ENCODE data around the gene GNPTAB.
"Not testable (repeated sequence)": the region's sequence is repeated elsewhere in the genome, so short reads cannot be mapped to it uniquely, and the experiment has no call there.

The GNPTAB gene

DNA sequence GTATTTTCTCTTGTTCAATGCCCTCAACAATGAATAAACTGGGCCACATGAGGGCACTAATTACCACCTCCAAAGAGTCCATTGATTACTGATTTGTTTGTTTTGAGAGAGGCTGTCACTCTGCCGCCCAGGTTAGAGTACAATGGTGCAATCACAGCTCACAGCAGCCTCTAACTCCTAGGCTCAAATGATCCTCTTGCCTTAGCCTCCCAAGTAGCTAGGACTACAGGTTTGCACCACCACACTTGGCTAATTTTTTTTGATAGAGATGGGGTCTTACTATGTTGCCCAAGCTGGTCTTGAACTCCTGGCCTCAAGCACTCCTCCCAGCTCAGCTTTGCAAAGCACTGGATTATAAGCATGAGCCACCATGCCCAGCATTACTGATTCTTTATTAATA lies 63.2 kb downstream of the GNPTAB start:
- no peak for FAIRE-seq

DNA sequence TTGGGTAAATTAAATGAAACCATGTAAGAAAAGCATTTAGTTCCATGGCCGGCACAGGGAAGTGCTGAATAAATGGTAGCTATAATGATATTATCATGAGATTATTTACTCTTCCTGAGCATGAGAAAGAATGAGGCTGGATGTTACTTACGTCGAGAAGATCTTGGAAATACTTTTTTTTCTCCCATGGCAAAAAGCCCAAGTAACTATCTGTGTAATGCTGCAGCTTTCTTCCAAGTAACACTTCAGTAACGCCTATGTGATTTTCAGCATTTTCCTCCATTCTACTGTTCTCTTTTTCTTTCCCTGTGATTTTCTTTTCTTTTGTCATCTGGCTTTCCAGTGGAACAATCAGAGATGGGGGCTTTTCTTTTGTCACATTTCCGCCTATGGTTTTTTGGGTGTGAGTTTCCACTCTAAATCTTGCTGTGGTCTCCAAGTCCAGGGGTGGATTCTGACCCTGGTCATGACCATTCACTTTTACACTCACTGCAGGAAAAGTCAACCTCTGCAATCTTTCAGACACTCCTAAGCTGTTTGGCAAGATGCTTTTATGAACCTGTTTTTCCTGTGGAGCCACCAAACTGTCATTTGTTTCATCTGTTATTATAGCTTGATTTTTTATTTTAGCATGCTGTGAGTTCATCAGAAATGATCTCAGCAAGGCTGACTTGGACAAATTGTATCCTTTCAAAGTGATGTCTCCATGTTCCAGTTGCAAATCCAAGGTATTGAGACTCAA lies 66.5 kb downstream of the GNPTAB start:
- FAIRE-seq, result no peak

DNA sequence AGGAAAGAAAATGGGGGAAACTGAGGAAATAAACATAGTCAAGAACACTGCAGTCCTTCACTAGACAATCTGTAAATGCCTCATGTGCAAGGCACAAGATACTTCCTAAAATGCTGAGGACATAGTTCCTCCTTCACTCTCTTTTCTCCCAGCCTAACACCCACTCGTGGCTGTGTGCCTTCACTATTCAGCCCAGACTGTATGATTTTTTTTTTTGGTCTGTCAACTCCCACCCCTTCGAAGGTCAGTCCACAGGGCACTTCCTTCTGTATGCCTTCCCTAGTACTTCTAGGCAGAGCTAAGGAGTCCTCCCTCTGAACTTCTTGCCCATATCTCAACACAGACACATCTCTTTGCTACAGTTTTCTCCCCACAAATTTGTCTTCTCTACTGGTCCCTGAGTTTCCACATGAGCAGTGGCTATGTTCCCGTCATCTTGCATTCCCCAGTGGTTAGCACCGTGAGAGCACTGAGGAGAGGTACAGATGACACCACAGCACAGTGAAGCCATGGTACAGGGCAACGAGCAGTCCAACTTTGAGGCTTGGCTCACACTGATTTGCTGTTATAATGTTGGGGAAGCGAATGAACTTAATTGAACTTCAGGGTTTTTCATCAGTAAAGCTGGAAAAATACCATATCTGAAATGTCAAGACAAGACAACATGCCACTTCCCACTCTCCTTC lies 67.4 kb downstream of the GNPTAB start:
- FAIRE-seq, result no peak

DNA sequence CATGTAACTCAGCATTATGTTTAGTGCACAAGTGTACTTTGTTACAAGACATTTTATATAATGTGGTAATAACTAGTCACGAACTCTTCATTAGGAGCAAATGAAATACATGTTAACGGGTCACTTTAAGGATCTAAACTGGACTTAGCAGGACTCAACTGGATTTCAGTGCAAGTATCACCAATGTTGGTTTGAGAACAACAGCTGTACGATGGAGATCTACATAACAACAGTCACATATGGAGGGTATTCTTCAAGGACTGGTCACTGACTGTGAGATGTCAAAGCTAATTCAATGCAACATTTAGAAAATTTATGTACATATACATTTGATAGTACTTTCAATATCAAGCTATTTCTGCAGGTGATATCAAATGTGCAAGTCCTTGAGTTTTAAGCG lies 69.0 kb downstream of the GNPTAB start:
- no peak for FAIRE-seq

DNA sequence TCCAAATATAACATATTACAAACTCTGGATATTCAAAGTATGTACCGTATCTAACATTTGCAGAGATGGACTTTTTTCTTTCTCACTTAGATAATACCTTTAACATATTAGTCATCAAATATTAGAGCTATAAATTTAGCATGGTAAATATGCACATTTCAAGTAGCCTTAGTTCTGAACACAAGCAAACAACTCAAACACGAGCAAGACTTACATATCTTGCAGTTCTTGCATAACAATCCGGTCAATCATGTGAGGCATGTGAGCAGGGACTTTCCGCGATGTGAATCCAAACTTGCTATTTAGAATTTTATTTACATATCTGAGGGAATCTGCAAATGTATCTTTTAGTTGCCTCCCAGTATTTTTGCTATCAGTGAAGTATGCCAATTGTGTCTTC lies 69.4 kb downstream of the GNPTAB start:
- no peak for FAIRE-seq

DNA sequence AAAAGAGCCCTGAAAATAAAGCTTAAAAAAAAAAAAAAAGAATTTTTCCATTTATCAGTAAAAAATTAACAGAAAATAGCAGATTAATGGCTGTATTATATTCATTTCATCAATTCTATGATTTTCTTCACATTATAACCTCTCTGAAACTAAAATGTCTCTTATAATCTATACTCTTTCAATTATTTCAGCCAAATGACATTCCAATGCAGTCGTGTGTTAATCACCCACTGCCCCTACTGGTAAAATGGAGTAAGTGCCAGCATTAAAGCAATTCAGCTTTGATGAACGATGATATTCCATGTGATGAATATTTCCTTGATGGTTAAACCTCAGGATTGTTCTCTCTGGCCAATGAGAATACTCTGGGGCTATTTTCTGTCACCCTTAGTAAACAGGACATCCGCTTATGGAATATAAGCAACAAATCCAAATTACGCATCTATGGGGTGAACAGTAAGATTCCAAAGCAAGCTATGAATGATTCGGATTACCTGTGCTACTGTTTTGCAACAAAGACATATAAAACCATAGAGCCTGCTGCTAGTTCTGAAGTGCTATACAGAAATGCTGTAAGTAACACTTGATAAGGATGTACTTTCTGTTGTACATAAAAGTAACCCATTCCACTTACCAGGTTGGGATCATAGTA lies 71.2 kb downstream of the GNPTAB start:
- no peak for FAIRE-seq

DNA sequence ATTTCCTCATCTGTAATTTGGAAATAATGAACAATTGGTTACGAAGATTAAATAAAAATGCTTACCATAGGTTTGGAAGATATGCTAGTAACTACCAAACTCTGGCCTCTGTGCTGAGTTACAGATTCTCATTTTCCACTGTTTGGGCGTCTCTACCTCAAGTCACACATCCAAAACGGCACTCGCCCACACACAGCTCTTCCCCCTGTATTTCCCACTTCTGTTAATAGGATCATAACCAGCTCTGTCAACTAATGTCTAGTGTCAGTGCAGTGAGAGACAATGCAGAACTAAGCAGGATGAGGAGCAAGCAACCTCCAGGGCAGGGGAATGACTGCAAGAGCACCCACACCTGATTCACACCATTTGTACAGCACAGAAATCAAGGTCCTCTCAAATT lies 80.6 kb downstream of the GNPTAB start:
- FAIRE-seq, result no peak

DNA sequence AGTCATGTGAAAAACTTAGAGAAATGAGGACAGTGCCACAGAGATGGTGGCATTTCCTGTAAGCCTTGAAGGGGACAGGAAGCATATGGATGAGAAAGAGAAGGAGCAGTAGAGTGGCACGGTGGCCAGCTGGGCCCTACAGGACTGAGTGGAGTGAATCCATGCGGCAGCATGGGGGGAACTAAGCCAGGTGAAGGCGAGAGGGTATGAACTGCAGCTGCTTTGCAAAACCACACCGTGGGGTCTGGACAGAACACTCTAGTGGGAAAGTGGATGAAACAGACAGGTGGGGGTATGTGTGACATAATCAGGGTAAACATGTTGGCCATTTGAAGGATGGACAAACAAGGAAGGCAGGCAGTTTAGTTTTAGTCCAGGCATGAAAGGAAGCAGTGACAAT lies 81.1 kb downstream of the GNPTAB start:
- no peak for FAIRE-seq

DNA sequence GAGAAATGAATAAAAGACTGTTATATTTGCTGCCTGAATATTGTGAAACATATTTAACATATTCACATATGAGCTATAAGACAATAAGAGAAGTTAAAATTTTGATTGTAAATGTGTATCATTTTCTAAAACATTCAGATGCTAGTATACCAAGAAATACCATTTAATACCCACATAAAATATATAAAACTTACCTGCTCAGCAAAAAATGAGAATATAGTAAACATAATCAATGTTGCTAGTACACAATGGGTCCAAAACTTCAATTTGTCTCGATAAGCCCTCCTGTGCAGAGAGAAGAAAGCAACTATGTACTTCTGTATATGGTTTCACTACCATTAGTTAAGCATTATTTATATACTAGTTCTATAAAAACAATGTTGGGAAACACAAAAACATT lies 81.9 kb downstream of the GNPTAB start:
- no peak for FAIRE-seq

DNA sequence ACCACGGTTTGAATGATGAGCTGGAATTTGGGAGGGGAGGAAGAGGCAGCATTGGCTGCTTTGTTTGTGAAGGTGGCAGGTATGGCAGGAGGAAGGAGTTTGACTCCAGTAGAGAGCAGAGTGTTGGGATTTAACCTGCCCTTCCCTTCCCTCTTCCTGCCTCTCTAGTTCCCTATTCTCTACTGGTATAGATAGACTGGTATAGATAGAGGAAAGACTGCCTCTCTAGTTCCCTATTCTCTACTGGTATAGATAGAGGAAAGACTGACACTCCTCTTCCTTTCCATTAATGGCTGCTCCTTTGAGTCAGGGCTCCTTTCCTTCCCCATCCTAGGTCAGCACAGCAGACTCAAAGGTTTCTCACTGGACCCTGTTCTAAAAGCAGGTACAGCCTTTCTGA lies 83.1 kb downstream of the GNPTAB start:
- no peak for FAIRE-seq

DNA sequence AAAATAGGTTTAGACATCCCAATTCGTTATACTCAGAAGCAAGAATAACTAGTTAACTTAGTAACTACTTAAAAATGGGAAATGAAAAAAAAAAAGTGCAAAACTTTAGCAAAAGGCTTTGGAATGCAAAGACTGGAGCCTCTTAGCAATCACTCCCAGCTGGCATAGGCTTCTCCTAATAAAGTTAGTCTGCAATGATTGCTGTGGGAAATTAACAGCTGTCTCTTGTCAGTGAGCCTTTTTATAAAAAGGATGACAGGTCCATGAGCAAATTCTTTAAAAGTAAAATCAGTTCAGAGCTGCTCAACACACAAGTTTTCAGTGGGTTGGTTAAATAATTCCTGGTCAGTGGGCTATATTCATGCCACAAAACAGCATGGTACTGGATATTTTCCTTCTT lies 84.1 kb downstream of the GNPTAB start:
- FAIRE-seq, result no peak

DNA sequence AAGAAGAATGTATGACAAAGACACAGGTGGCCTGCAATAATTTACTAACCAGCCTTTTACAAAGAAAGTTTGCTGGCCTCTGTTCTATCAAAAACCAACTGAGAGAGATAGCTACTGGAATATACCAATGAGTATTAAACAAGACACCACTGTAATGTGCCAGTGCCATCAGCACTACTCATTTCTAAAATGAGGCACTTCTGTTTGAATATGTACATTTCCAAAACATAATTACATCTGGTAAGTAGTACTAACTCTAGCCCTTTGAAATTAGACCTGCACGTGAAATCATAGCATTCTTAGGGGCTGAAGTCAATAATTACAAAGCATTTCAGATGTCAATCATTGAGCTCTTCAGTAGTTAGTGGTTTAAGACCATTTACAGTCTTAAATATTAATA lies 84.6 kb downstream of the GNPTAB start:
- no peak for FAIRE-seq

DNA sequence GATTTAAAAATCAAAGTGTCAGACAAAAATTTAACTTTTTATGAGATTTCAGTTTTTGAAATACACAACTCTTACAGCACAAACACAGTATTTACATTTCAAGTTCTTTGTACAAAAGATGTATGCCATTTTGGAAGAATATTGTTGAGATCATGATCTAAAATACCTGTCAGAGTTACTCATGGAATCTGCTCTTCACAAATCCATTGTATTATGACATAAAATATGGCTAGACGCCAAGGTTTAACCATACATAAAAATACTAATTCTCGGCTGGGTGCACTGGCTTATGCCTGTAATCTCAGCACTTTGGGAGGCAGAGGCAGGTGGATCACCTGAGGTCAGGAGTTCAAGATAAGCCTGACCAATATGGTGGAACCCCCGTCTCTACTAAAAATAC lies 85.3 kb downstream of the GNPTAB start:
- FAIRE-seq, result no peak

DNA sequence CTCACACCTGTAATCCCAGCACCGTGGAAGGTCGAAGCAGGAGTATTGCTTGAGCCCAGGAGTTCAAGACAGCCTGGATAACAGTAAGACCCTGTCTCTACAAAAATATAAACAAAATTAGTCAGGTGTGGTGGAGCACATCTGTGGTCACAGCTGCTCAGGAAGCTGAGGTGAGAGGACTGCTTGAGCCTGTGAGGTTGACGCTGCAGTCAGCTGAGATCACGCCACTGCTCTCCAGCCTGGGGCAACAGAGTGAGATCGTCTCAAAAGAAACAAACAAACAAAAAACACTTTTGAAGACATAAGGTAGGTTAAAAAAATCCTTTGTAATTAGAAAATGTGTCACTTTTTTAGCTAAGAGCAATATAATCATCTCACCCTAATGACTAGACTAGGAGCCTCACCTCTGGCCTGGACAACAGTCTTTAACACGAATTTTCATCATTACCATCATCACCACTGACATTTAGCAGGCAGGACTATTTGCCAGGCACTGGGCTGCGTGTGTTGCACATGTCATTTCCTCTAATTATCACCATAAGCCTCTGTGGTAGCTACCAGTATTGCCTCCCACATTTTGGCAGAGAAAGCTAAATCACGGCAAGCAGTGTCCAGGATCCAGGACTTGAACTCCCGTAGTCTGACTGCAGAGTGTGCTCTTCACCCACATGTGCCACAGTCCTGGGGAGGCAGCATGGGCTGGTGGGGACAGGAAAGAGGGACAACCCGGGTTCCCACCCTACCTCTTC lies 86.9 kb downstream of the GNPTAB start:
- no peak for FAIRE-seq

DNA sequence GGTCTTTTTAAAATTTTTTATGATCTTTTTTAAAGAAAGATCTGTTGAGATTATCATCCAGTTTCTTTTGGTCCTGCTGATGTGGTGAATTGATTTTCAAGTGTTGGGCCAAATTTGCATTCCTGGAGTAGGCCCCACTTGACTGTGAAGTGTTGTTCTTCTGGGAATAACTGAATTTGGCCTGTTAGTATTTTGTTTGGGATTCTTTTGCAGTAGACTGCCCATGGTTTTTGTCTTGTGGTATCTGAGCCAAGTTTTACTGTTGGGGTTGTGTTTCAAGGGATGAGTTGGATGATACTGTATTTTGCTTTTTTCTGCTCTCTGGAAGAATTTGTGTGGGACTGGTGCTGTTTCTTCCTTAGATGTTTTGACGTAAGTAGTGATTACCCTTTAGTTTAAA lies 87.5 kb downstream of the GNPTAB start:
- no peak for FAIRE-seq

DNA sequence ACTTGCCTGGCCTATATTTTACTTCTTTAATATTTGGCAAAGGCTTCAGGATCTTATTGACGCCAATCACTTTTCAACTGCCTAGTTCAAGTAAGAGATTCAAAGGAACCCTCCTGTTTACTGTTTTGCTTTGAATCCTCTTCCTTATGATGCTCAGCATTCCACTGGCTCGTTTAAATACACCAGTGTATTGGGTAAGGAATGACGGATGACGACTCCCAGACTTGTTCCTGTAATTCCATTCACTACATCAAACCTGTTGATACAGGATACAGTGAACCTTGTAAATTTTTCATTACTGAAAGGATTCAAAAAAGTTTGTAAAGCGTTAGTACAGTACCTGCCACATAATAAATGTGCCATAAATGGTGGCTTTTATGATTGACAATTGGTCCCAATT lies 89.8 kb downstream of the GNPTAB start:
- no peak for FAIRE-seq

DNA sequence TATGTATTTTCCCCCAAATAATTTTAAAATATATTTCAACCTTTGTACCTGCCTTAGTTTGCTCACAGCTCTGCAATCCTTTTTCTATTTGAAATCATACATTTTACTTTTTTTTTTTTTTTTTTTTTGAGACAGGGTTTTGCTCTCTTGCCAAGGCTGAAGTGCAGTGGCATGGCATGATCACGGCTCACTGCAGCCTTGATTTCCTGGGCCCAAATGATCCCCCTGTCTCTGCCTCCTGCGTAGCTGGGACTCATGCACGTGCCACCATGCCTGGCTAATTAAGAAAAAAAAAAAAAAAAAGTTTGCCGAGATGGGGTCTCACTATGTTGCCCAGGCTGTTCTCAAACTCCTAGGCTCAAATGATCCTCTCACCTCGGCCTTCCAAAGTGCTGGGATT lies 90.2 kb downstream of the GNPTAB start:
- no peak for FAIRE-seq

DNA sequence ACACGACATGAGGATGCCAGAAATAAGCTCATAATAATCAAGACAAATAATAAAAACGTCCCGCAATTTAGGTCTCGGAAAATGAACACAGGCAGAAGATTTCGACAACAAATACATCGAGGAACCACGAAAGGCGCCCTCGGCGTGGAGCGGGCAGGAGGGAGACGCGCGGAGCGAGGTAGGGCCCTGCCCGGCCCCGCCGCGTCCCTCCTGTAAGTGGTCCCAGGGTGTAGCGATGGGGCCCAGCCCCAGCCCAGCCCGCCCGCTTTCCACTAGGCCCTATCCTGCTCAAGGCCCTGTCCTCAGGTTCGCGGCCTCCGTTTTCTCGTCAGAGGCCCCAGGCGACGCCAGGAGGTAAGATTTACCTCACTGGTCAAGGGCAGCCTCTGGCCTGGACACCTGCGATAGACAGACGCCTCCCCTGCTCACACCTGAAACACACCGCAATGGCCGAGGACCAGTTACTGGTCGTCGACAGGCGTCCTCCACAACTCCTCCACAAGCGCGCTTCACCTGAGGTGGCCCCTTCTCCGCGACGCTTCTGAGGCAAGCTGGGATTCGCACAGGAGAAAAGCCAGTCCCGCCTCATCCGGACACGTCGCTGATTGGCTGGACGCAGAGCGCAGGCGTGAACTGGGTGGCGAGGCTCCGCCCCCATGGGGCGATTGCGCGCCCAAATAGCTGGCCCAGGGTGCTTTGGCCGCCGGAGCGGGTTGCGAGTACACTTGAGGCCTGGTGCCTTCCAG lies 91.7 kb downstream of the GNPTAB start, which contains the start of gene SYCP3:
SYCP3 (minus strand) TSS at position 543 of the 746 bp plus-strand sequence. CDS start 1,527 bp downstream, outside the sequence.
- no peak for FAIRE-seq

DNA sequence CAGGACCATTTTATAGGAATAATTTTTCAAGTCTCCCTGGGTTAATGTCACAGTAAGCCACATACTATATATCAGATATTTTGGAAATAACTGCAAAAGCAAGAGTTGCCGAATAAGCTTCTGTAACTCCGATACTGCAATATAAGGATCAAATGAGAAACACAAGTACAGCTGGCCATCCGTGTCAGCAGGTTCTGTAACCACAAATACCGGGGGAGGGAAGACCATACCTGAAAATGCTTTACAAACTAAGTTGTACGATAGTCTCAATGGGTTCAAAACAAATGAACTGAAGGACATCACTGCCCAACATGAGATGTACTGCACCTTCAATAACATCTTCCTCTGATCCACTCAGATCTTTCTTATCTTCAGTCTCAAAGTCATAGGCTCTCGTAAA lies 93.3 kb downstream of the GNPTAB start:
- FAIRE-seq, result no peak

DNA sequence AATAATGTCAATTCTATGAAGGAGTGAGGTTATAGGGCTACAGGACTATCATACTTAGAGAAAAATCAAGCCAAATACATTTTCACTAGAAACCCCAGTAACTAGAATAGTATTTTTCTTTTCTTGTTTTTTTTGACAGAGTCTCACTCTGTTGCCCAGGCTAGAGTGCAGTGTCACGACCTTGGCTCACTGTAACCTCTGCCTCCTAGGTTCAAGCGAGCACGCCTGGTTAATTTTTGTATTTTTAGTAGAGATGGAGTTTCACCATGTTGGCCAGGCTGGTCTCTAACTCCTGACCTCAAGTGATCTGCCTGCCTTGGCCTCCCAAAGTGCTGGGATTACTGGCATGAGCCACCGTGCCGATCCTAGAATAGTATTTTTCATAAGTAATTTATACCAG lies 96.3 kb downstream of the GNPTAB start:
- not testable (repeated sequence) for FAIRE-seq

DNA sequence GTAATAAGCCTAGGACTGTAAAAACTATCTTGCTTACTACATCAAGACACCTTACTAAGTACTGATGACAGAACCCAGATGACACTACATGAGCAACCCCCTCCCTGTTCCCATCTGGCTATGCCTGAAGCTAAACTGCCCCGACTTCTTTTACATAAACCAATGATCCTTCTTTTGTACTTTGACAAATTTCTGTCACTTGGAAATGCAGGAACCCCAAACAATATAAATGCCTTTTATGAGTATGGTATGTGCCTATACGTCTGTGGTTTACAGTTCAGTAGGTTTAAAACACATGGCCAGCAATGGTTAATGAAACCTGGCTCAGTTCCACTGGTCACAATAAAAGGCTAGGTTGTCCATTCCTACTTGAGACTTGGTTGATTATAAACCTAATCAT lies 97.6 kb downstream of the GNPTAB start:
- no peak for FAIRE-seq

DNA sequence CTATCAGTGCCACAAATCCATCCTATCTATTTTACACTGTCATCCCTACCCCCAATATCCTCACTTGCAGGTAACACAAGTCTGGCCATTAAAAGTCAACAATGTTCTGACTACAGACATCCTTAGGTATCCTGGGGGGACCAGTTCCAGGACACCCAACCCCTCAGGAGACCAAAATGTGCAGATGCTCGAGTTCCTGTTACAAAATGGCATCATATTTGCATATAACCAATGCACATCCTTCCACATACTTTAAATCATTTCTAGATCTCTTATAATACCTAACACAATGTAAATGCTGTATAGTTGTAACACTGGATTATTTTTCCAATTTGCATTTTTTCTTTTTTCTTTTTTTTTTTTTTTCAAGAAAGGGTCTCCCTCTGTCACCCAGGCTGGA lies 98.4 kb downstream of the GNPTAB start:
- FAIRE-seq, result no peak

DNA sequence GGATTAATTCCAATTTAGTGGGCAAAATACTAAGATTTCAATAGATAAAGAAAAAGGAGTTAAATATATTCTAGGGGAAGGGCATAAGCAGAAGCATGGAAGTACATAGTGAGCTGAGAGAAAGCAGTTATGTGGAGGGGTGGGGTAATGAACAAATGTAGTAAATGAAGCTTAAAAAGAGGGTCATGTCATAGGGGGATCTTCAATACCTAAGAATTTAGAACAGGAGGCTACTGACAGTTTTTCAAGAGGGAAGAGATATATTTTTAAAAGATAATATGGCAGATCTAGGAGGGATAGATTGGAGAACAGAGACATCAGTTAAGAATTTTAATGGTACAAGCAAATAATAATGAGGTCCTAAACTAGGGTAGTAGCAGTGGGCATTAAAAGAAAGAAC lies 100.9 kb downstream of the GNPTAB start:
- FAIRE-seq, result no peak

Data from colon (tissue), 2 donors.